HEK293 (cell line): ENCODE measurements around the gene IMMP1L.

Experiments used
- KLF8 ChIP-seq: fragments of 450-650 bp; formaldehyde crosslinking; IDR thresholded peaks from 2 replicates; pipeline ENCODE4 v1.5.1; 2016; ENCODE audit warnings: missing biosample characterization, missing genetic modification characterization
- ZBTB17 ChIP-seq: fragments of 450-650 bp; formaldehyde crosslinking; IDR thresholded peaks from 2 replicates; pipeline ENCODE4 v1.5.1; 2016; ENCODE audit warnings: missing biosample characterization, missing genetic modification characterization
- ZBTB21 ChIP-seq: fragments of 450-650 bp; formaldehyde crosslinking; IDR thresholded peaks from 2 replicates; pipeline ENCODE4 v1.5.1; 2017; ENCODE audit warnings: missing biosample characterization, missing genetic modification characterization
- ZBTB8A ChIP-seq: fragments of 450-650 bp; formaldehyde crosslinking; IDR thresholded peaks from 2 replicates; pipeline ENCODE4 v1.5.1; 2016; ENCODE audit warnings: missing biosample characterization, missing genetic modification characterization
- ZFP41 ChIP-seq: fragments of 450-650 bp; formaldehyde crosslinking; IDR thresholded peaks from 2 replicates; pipeline ENCODE4 v1.5.1; 2016; ENCODE audit warnings: missing biosample characterization, missing genetic modification characterization, borderline replicate concordance
- ZNF138 ChIP-seq: fragments of 450-650 bp; formaldehyde crosslinking; IDR thresholded peaks from 2 replicates; pipeline ENCODE4 v1.5.1; 2016; ENCODE audit warnings: missing biosample characterization, missing genetic modification characterization, borderline replicate concordance
- ZNF248 ChIP-seq: fragments of 450-650 bp; formaldehyde crosslinking; IDR thresholded peaks from 2 replicates; pipeline ENCODE4 v1.5.1; 2017; ENCODE audit warnings: missing biosample characterization, missing genetic modification characterization
- ZNF354C ChIP-seq: fragments of 450-650 bp; formaldehyde crosslinking; IDR thresholded peaks from 2 replicates; pipeline ENCODE4 v1.5.1; 2016; ENCODE audit warnings: missing biosample characterization, missing genetic modification characterization, low read depth, borderline replicate concordance
- ZNF394 ChIP-seq: fragments of 450-650 bp; formaldehyde crosslinking; IDR thresholded peaks from 2 replicates; pipeline ENCODE4 v1.5.1; 2016; ENCODE audit warnings: missing biosample characterization, missing genetic modification characterization, mild to moderate bottlenecking, moderate library complexity, borderline replicate concordance
- ZNF404 ChIP-seq: fragments of 450-650 bp; formaldehyde crosslinking; IDR thresholded peaks from 2 replicates; pipeline ENCODE4 v1.5.1; 2017; ENCODE audit warnings: missing biosample characterization, missing genetic modification characterization
- ZNF501 ChIP-seq: fragments of 450-650 bp; formaldehyde crosslinking; IDR thresholded peaks from 2 replicates; pipeline ENCODE4 v1.5.1; 2016; ENCODE audit warnings: missing biosample characterization, missing genetic modification characterization
- ZNF510 ChIP-seq: fragments of 450-650 bp; formaldehyde crosslinking; IDR thresholded peaks from 2 replicates; pipeline ENCODE4 v1.5.1; 2018; ENCODE audit warnings: mild to moderate bottlenecking, missing genetic modification characterization, missing biosample characterization; ENCODE audit not compliant: insufficient replicate concordance
- ZNF555 ChIP-seq: fragments of 450-650 bp; formaldehyde crosslinking; conservative IDR thresholded peaks from 2 replicates; pipeline ENCODE4 v1.5.1; 2017; ENCODE audit warnings: missing biosample characterization, mild to moderate bottlenecking, missing genetic modification characterization, inconsistent platforms
- ZNF560 ChIP-seq: fragments of 450-650 bp; formaldehyde crosslinking; IDR thresholded peaks from 2 replicates; pipeline ENCODE4 v1.5.1; 2017; ENCODE audit warnings: missing biosample characterization, missing genetic modification characterization, borderline replicate concordance
- ZNF629 ChIP-seq: fragments of 450-650 bp; formaldehyde crosslinking; IDR thresholded peaks from 2 replicates; pipeline ENCODE4 v1.5.1; 2017; ENCODE audit warnings: missing biosample characterization, missing genetic modification characterization
- ZNF664 ChIP-seq: fragments of 450-650 bp; formaldehyde crosslinking; IDR thresholded peaks from 2 replicates; pipeline ENCODE4 v1.5.1; 2016; ENCODE audit warnings: missing biosample characterization, missing genetic modification characterization
- ZNF677 ChIP-seq: fragments of 450-650 bp; IDR thresholded peaks from 2 replicates; pipeline ENCODE4 v1.5.0; 2018; ENCODE audit warnings: missing biosample characterization, mild to moderate bottlenecking, missing genetic modification characterization, moderate library complexity
- TF ChIP-seq, protein P1 (sequence below): fragments of 450-650 bp; formaldehyde crosslinking; IDR thresholded peaks from 2 replicates; pipeline ENCODE4 v1.5.0; 2017; ENCODE audit warnings: missing biosample characterization, missing genetic modification characterization, borderline replicate concordance
- TF ChIP-seq, protein P2 (sequence below): fragments of 450-650 bp; formaldehyde crosslinking; IDR thresholded peaks from 2 replicates; pipeline ENCODE4 v1.5.1; 2016; ENCODE audit warnings: missing biosample characterization, missing genetic modification characterization
- TF ChIP-seq, protein P3 (sequence below): fragments of 450-650 bp; formaldehyde crosslinking; IDR thresholded peaks from 2 replicates; pipeline ENCODE4 v1.5.1; 2016; ENCODE audit warnings: missing biosample characterization, missing genetic modification characterization, borderline replicate concordance
- TF ChIP-seq, protein P4 (sequence below): fragments of 450-650 bp; formaldehyde crosslinking; conservative IDR thresholded peaks from 2 replicates; pipeline ENCODE4 v1.5.1; 2016; ENCODE audit warnings: low read depth, missing biosample characterization, missing genetic modification characterization

IMMP1L gene

DNA sequence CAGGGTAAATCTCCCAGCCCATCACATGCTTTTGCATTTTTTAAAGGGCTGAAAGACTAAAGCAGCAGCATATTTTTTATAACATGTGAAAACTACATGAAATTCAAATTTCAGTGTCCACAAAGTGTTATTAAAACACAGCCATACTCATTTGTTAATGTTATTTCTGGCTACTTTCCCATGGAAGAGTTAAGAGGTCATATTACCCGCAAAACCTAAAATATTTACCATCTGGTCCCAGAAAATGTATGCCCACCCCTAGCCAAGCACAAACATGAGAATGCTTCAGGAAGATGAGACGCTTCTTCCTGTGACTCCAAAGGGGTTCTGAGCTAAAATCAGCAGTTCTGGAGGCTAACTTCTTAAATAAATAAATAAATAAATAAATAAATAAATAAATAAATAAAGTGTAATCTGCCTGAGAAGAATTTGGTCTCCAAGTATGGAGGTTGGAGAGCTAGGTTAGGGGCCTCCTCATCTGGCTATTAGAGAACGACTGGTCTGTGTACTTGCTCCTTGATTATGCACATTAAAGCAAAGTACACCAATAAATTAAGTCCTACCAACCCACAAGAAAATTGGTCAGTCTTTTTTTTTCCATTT lies 9.7 kb downstream of the IMMP1L start (continued):
- TF ChIP-seq ZFP41 (tag by site-specific recombination) = no peak
- TF ChIP-seq ZNF354C = 0 out of 2 replicates have a peak, but pooled peaks have one; percentile 15
- TF ChIP-seq, protein P1, sequence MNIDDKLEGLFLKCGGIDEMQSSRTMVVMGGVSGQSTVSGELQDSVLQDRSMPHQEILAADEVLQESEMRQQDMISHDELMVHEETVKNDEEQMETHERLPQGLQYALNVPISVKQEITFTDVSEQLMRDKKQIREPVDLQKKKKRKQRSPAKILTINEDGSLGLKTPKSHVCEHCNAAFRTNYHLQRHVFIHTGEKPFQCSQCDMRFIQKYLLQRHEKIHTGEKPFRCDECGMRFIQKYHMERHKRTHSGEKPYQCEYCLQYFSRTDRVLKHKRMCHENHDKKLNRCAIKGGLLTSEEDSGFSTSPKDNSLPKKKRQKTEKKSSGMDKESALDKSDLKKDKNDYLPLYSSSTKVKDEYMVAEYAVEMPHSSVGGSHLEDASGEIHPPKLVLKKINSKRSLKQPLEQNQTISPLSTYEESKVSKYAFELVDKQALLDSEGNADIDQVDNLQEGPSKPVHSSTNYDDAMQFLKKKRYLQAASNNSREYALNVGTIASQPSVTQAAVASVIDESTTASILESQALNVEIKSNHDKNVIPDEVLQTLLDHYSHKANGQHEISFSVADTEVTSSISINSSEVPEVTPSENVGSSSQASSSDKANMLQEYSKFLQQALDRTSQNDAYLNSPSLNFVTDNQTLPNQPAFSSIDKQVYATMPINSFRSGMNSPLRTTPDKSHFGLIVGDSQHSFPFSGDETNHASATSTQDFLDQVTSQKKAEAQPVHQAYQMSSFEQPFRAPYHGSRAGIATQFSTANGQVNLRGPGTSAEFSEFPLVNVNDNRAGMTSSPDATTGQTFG (tag by site-specific recombination) = no peak
- TF ChIP-seq, protein P2, sequence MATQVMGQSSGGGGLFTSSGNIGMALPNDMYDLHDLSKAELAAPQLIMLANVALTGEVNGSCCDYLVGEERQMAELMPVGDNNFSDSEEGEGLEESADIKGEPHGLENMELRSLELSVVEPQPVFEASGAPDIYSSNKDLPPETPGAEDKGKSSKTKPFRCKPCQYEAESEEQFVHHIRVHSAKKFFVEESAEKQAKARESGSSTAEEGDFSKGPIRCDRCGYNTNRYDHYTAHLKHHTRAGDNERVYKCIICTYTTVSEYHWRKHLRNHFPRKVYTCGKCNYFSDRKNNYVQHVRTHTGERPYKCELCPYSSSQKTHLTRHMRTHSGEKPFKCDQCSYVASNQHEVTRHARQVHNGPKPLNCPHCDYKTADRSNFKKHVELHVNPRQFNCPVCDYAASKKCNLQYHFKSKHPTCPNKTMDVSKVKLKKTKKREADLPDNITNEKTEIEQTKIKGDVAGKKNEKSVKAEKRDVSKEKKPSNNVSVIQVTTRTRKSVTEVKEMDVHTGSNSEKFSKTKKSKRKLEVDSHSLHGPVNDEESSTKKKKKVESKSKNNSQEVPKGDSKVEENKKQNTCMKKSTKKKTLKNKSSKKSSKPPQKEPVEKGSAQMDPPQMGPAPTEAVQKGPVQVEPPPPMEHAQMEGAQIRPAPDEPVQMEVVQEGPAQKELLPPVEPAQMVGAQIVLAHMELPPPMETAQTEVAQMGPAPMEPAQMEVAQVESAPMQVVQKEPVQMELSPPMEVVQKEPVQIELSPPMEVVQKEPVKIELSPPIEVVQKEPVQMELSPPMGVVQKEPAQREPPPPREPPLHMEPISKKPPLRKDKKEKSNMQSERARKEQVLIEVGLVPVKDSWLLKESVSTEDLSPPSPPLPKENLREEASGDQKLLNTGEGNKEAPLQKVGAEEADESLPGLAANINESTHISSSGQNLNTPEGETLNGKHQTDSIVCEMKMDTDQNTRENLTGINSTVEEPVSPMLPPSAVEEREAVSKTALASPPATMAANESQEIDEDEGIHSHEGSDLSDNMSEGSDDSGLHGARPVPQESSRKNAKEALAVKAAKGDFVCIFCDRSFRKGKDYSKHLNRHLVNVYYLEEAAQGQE (tag by site-specific recombination) = 0 out of 2 replicates have a peak, but pooled peaks have one; percentile 60
- TF ChIP-seq ZNF629 (tag by site-specific recombination) = 0 out of 2 replicates have a peak, but pooled peaks have one; percentile 31
- TF ChIP-seq, protein P3, sequence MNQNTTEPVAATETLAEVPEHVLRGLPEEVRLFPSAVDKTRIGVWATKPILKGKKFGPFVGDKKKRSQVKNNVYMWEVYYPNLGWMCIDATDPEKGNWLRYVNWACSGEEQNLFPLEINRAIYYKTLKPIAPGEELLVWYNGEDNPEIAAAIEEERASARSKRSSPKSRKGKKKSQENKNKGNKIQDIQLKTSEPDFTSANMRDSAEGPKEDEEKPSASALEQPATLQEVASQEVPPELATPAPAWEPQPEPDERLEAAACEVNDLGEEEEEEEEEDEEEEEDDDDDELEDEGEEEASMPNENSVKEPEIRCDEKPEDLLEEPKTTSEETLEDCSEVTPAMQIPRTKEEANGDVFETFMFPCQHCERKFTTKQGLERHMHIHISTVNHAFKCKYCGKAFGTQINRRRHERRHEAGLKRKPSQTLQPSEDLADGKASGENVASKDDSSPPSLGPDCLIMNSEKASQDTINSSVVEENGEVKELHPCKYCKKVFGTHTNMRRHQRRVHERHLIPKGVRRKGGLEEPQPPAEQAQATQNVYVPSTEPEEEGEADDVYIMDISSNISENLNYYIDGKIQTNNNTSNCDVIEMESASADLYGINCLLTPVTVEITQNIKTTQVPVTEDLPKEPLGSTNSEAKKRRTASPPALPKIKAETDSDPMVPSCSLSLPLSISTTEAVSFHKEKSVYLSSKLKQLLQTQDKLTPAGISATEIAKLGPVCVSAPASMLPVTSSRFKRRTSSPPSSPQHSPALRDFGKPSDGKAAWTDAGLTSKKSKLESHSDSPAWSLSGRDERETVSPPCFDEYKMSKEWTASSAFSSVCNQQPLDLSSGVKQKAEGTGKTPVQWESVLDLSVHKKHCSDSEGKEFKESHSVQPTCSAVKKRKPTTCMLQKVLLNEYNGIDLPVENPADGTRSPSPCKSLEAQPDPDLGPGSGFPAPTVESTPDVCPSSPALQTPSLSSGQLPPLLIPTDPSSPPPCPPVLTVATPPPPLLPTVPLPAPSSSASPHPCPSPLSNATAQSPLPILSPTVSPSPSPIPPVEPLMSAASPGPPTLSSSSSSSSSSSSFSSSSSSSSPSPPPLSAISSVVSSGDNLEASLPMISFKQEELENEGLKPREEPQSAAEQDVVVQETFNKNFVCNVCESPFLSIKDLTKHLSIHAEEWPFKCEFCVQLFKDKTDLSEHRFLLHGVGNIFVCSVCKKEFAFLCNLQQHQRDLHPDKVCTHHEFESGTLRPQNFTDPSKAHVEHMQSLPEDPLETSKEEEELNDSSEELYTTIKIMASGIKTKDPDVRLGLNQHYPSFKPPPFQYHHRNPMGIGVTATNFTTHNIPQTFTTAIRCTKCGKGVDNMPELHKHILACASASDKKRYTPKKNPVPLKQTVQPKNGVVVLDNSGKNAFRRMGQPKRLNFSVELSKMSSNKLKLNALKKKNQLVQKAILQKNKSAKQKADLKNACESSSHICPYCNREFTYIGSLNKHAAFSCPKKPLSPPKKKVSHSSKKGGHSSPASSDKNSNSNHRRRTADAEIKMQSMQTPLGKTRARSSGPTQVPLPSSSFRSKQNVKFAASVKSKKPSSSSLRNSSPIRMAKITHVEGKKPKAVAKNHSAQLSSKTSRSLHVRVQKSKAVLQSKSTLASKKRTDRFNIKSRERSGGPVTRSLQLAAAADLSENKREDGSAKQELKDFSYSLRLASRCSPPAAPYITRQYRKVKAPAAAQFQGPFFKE (tag by site-specific recombination) = no peak
- peak; percentile 41; the same call in 1 of the 2 replicates for TF ChIP-seq ZNF501 (tag by site-specific recombination)
- TF ChIP-seq ZNF394 (tag by site-specific recombination) = peak; percentile 91
- 0 out of 2 replicates have a peak, but pooled peaks have one; percentile 44 for TF ChIP-seq ZNF560
- peak; percentile 85 for TF ChIP-seq ZNF555 (tag by site-specific recombination)
- peak; percentile 79; the same call in 1 of the 2 replicates for TF ChIP-seq ZNF138 (tag by site-specific recombination)
- TF ChIP-seq KLF8 (tag by site-specific recombination) = no peak
- TF ChIP-seq ZNF404 (tag by site-specific recombination) = 0 out of 2 replicates have a peak, but pooled peaks have one; percentile 53
- TF ChIP-seq ZNF677 (tag by site-specific recombination) = no peak
- TF ChIP-seq ZBTB8A (tag by site-specific recombination) = peak; percentile 76
- TF ChIP-seq ZNF510 (tag by site-specific recombination) = peak; percentile 61
- TF ChIP-seq, protein P4, sequence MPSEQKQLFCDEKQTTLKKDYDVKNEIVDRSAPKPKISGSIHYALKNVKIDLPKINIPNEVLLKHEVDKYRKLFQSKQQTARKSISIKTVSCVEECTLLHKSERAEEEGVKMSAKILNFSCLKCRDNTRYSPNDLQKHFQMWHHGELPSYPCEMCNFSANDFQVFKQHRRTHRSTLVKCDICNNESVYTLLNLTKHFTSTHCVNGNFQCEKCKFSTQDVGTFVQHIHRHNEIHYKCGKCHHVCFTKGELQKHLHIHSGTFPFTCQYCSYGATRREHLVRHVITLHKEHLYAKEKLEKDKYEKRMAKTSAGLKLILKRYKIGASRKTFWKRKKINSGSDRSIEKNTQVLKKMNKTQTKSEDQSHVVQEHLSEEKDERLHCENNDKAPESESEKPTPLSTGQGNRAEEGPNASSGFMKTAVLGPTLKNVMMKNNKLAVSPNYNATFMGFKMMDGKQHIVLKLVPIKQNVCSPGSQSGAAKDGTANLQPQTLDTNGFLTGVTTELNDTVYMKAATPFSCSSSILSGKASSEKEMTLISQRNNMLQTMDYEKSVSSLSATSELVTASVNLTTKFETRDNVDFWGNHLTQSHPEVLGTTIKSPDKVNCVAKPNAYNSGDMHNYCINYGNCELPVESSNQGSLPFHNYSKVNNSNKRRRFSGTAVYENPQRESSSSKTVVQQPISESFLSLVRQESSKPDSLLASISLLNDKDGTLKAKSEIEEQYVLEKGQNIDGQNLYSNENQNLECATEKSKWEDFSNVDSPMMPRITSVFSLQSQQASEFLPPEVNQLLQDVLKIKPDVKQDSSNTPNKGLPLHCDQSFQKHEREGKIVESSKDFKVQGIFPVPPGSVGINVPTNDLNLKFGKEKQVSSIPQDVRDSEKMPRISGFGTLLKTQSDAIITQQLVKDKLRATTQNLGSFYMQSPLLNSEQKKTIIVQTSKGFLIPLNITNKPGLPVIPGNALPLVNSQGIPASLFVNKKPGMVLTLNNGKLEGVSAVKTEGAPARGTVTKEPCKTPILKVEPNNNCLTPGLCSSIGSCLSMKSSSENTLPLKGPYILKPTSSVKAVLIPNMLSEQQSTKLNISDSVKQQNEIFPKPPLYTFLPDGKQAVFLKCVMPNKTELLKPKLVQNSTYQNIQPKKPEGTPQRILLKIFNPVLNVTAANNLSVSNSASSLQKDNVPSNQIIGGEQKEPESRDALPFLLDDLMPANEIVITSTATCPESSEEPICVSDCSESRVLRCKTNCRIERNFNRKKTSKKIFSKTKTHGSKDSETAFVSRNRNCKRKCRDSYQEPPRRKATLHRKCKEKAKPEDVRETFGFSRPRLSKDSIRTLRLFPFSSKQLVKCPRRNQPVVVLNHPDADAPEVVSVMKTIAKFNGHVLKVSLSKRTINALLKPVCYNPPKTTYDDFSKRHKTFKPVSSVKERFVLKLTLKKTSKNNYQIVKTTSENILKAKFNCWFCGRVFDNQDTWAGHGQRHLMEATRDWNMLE (tag by site-specific recombination) = peak; percentile 89
- no peak for TF ChIP-seq ZBTB17 (tag by site-specific recombination)
- peak; percentile 27; the same call in 1 of the 2 replicates for TF ChIP-seq ZBTB21 (tag by site-specific recombination)
- no peak for TF ChIP-seq ZNF248 (tag by site-specific recombination)
- TF ChIP-seq ZNF664 = 0 out of 2 replicates have a peak, but pooled peaks have one; percentile 34
